ENCODE data around the gene TBX5.

Gene TBX5

GRCh38 chr12:114316076-114316475, 89.9 kb downstream of the TBX5 start:
- DNase-seq: no peak

DNA sequence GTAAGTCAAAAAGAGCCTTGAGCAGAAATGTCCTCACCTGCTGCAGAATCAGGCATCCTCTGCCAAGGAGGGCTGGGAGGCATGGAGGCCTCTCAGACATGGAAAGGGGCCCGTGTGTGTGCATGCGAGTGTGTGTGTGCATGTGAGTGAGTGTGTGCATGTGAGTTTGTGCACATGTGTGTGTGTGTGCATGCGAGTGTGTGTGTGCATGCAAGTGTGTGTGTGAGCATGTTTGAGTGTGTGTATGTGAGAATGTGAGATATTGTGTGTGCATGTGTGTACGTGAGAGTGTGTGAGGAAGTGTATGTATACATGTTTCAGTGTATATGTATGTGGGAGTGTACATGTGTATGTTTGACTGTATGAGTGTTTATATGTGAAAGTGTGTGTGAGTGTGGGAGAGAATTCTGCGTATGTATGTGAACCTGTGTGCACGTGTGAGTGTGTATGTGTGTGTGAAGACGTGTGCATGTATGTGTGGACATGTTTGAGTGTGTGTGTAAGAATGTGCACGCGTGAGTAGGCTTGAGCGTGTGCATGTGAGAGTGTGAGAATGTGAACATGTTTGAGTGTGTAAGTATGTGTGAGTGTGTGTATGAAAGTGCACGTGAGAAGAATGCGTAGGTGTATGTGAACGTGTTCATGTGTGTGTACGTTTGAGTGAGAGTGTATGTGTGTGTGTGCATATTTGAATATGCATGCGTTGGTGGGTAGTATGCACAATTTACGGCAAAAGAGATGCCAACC, 90.8 kb downstream of the TBX5 start:
- DNase-seq: no peak

DNA sequence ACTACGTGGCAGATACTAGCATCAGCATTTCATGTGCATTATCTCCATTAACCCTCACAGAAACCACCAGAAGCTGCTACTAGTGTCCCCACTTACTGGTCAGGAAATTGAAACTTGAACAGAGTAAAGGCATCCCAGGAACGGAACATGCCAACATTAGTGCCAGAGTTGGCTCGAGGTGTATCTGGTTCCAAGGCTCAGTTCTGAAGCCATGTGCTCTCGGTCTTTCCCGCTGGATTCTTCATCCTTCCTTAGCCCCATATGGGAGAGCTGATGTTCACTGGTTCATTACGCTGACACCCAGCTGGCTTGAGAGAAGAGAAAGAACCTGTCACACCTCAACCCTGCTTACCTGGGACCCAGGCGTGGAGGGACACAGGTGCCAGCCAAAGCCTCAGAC, 91.5 kb downstream of the TBX5 start:
- no peak for DNase-seq

DNA sequence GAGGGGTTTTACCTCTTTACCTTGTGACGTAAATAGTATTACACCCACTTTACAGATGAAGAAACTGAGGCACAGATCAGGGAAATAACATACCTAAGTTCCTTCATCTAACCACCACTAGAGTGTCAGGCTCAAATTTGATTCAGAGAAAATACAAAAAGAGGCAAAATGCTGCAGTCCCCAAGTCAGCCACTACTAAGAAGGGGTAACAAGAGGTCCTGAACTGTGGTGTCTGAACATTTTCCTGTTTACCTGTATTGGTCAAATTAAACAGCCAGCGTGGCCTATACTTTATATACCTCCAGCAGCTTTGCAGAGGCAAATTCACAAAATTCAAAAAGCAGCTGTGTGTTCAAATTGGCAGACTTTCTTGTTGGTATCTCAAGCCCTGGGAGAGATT, 92.0 kb downstream of the TBX5 start:
- no peak for DNase-seq

DNA sequence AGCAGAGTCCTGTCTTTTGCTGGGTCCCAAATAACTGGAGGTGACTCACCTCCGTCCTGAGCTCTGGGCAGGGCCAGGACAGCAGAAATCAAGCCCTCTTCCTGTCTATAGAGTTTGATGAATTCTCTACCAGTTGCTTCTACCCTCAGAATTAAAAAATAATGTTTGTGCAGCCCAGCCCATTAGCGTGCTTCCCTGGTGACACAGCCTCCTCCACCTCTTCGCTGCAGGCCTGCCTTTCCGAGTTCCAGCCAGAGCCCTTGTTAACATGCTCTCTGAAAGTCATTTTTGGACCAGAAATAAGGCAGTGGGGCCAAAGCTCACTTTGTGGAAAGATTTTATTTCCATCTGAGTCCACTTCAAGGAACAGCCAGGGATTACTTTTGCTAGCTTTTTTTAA, 94.0 kb downstream of the TBX5 start:
- DNase-seq: no peak

DNA sequence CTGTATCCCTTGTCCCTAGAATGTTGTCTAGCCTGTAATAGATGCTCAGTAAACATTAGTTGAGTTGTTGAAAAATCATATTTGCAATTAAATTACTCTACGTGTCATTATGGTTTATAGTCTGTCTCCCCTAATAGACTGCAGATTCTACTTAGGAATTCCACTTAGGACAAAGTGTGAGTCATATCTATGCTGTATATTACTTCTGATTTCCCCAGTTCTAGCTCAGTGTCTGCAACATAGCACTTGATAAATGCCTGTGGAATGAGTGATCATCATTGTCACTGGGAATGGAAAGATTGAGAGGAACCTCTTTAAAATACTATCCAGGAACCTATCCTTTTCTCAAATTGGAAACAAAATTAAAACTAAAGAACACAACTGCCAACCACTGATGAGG, 99.3 kb downstream of the TBX5 start:
- DNase-seq: no peak

- no peak for DNase-seq
These were observed 100.5 kb downstream of the TBX5 start for GRCh38 chr12:114305446-114305845.
